ENCODE measurements around the gene FOXRED2.
A peak's percentile ranks its signal among the peaks of the same experiment; 100 is the strongest.
"Not testable (repeated sequence)": the region's sequence is repeated elsewhere in the genome, so short reads cannot be mapped to it uniquely, and the experiment has no call there.

FOXRED2 gene

DNA sequence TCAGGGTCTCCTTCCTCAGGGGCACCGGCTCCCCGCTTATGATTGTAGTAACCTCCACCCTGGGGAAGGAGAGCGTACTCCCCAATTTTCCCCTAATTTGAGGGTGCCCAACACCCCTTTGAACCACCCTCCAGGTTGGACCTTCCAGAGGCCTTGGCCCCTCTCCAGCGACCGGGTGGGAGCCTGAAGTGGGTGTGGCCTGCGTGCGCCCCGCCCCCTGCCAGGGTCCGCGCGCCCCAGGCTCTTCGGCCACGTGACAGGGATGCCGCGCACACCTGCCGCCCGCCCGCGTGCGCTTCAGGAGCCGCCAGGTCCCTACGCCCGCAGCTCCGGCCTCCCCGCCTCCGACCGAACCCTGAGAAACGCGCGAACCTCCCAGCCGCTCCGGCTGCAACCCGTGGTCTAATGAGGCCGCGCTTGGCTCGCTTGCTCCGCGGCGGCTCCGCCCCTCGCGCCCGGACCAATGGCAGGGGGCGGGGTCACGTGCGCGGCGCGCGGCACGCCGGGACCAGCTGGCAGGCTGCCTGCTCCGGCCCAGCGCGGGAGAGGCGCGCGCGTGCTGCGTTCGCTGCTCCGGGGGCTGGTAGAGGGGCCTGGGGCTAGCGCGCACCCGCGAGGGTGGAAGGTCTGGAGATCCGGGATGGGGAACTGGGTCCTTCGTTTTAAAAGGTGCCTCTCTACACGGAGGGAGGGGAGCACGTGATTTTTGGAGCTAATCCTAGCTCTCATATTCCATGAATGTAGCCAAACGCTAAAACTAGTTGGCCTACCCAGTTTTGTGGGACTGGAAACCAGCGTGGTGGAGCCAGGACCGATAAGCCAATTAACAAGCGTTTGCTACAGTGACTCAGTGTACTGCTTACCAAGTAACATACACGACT is at the start of gene FOXRED2:
Gene FOXRED2, minus strand, starts transcription at position 404 of the 881 bp plus-strand sequence. CDS start 618 bp downstream, outside the sequence.
- DNase-seq = peak; percentile 71 to 89 (median 82)

DNA sequence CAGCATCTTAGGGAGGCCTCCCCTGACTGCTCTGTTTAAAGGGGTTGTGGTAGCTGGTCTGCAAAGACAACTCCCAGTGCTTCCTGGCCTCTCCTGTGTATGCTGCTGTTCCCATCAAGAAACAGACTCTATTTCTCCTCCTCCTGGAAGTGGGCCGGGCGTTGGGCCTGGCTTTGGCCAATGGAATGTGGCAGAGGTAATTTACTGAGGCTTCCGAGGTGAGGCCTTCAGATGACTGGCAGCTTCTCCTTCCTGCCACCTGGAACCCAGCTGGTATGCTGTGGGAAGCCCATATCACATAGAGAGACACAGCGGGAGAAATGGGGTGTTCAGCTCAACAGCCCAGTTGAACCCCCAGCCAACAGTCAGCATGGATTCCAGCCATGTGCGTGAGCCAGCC is 47.3 kb upstream of the FOXRED2 start:
- DNase-seq = no peak

DNA sequence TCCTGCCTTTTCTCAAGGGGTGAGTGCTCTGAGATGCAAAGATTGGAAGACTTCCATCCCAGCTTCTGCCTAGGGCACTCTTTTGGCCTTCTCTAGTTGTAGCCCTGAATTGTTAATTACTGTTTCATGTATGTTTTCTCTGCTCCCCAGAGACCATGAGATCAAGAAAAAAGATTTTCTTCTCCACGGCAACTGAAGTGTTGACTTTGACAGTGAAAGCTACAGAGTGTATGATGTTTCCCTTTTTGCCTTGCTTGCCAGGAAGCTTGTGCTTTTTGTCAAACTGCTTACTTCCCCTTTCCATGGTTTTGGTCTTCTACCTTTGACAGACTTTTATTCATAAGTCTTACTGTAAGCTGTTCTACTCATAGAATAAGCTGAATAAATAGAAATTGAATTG is 45.4 kb upstream of the FOXRED2 start:
- DNase-seq = no peak

DNA sequence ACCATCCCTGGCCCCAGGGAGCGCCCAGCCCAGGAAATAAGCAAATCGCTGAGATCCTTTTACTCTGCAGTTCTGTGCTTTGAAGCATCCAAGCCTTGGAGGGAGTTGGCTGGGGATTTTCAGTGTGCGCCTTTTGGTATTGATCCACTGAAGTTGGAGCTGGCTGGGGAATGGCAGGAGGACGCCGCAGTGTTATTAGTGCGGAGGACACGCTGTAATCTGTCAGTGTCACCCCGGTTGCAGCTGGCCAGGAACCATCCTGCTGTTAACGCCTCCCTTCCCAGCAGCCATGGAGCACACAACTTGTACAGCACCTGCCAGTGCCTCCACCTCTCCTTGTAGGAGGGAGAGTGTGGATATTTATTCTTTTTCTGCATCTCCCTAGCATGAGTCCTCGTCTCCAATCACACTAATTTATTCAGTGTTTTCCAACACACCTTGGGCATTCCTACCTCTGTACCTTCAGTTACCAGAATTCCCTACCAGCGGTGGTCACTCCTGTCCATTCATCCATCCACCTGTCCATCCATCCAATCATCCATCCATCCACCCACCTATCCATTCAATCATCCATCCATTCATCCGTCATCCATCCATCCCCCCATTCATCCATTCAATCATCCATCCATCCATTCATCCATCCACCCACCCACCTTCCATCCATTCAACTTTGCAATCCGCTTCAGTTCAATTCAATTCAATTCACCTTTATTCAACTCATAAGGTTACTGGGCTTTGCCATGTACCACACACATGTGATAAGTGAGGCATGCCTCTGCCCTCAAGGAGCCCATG is 44.1 kb upstream of the FOXRED2 start:
- no peak for DNase-seq

DNA sequence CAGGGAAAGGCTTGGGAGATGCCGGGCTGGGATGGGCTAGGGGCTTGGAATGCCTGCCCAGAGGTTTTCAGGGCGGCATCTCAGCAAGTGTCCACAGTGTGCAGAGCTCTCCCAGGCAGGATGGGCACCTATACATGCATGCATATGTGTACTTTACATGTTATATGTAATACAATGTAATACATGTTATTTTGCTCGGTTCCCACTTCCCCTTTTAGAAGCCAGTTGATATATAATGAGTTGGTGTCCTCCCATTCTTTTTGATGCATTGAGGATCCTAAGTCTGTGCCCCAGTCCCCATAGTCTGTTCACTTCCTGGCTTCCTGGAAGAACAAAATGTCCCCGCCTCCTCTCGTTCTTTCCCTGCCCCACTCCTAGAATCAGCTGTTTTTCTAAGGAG is 42.2 kb upstream of the FOXRED2 start:
- DNase-seq = no peak

DNA sequence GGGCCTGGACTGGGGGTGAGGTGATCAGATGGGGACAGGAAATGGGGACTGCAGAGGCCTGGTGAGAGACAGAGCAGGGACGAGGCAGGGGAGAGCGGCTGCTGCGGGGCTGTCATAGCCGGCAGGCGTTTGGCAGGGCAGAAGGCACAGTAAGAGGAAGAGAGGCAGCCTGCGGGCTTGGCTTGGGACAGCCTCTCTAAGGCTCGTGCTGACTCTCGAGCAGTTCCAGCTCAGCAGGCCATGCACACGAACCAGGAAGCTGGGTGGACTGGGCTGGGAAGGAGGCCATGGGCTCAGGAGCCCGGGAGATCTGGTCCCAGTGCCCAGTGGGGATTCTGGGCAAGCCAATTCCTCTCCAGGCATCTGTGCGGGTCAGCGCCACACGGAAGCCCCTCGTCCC is 41.8 kb upstream of the FOXRED2 start:
- DNase-seq = no peak

DNA sequence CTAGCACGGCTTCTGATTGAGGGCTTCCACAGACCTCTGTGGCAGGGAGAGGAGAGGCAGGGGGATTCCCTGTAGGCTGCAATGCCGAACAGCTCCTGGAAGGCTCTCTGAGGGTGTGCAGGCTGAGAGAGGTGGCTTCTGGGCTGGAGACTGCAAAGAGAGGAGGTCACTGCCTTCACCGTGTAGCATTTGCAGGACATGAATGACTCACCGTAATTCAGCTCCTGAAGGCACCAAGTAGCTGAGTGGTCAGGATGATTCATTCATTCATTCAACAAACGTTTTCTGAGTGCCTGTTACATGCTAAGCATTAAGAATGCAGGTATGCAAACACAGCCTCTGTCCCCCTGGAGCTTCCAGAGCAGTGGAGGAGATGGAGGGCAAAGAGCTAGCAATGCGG is 40.1 kb upstream of the FOXRED2 start:
- no peak for DNase-seq

DNA sequence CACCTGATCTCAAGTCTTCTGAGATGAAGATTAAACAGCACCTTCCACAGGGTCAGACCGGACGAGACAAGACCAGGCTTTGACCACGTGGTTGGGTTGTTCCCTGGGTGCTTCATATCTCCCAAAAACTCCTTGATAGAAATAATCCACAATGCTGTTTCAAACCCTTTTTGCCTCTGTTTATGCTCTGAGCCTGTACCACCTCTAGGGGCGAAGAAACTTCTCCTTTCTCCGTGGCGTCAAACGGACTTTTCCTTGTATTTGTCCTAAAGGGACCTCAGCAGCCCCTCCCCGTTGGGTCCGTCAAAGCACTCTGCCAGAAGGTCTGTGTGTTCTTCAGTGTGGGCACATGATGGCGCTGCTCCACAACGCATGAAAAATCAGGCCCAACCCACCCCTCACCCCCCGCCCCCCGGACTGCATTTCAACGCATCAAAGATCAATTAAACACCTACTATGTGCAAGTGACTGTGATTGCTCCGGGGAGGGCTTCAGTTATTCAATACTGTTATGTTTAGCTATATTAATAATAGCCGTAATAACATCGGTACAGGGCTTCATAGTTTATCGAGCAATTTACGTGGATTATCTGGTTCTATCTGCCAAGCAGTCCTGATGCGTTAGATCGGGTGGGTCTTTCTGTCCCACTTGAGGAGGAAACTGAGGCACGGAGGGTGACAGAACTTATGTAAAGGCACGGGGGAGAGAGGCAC is 39.4 kb upstream of the FOXRED2 start:
- DNase-seq = peak in 1 of 4 experiments; percentile 8

DNA sequence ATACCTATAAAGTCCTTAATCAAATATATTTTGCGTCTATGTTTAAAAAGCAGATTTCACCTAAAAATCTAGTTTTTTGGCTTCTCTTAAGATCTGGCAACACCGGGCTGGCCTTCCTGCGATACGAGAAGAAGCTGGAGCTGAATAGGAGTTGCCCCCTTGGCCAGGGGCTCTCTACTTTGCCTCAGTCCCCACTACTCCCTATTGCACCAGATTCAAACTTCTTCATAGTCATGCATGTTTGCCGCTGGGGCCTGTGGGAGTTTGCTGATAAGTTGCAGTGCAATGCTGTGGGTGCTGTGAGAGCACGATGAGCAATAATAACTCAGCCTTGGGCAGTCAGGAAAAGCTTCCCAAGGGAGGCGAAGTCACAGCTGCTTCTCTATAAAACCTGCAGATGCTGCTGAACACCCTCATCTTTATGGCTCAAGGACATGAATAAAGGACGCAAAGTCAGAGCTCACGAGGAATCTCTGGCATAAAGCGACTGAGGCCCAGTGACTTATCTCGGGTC is 37.3 kb upstream of the FOXRED2 start:
- no peak for DNase-seq

DNA sequence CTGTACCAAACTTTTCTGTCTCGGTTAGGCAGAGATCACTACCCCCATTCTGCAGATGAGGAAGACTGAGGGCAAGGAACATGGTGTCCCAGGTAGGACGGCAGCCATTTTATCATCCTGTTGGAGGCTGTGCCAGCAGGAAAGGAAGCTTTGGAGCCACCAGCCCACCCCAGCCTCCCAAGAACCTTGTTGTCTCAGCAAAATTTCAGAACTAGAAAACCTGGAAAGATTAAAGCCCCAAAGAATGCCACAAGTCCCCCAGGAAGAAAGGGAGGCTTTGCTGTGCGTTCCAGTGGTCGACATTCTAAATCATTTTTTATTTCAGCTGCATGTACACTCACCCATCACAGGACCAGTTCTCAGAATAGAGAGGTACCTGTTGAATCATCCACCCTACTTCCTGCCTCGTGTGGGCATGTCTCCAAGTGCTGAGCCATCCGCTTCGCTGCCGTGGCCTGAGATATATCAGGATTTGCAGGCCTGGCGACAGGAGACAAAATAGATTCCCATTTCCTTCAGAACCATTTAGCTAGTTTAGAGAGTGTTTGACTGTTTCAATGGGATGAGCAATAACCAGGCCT is 35.1 kb upstream of the FOXRED2 start:
- peak in 1 of 4 experiments; percentile 32 for DNase-seq

DNA sequence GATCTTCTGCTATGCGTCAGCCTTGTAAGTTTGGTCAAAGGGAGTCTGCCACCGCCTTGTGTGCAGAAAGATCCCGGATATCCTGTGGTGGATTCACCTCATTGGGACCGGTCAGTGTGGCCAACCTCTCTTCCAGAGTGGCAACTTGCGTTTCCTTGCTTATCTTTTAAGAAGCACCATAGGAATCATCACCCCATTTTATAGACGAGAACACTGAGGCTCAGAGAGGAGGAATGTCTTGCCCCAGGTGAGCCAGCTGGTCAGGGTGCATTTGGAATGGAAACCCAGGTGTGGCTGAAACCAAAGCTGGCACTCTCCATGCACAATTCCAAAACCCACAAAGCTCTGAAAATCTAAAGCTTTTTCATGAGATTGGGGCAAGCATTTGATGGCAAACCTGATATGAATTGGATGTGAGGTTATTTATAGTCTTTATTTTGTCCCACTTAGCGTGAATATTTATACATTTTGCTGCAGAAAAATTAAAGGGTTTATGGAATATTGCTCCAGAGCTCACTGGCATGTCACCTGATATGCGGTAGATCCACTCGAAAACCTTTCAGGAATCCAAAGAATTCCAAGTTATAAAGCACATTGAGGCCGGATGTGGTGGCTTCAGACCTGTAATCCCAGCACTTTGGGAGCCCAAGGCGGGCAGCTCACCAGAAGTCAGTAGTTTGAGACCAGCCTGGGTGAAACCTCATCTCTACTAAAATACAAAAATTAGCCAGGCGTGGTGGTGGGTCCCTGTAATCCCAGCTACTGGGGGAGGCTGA is 34.2 kb upstream of the FOXRED2 start:
- no peak for DNase-seq

DNA sequence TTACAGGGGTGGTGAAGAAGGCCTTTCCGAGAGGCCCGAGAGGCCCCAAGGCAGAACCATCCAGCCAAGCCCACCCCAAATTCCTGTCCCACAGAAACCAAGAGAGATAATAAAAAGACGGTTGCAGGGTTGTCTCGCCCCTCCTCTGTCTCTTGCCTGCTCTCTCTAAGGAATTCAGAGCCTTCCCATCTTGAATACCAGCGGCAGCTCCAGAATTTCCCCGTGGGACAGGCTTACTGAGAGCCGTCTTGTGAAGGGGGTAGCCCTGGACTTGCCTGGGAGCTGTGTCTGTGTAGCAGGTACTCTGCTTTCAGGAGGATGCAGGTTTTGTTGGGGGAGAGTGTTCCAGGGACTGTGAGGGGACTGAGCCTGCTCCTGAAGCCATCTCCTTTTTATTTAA is 31.7 kb upstream of the FOXRED2 start:
- DNase-seq = no peak

DNA sequence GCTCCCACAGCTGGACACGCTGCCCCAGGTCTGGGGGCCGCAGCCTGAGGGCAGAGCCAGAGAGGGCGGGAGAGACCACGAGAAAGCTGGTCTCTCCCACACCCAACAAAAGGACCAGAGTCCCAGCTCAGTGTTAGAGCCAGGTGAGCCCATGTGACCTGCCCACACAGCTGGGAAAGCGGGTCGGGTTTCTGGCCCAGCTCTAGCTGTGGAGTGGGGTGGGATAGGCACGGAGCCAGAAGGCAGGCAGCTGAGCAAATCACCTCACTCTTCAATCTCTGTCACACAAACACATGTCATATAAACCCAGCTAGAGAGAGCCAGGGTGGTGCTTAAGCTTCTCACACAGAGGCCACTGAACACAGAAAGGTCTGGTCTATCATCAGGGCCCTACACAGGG is 29.9 kb upstream of the FOXRED2 start:
- DNase-seq = no peak

DNA sequence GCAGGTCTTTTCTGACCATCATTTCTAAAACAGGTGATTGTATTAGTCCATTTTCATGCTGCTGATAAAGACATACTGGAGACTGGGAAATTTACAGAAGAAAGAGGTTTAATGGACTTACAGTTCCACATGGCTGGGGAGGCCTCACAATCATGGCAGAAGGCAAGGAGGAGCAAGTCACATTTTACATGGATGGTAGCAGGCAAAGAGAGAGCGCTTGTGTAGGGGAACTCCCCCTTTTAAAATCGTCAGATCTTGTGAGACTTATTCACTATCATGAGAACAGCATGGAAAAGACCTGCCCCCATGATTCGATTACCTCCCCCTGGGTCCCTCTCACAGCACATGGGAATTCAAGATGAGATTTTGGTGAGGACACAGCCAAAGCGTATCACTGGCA is 26.5 kb upstream of the FOXRED2 start:
- not testable (repeated sequence) for DNase-seq

DNA sequence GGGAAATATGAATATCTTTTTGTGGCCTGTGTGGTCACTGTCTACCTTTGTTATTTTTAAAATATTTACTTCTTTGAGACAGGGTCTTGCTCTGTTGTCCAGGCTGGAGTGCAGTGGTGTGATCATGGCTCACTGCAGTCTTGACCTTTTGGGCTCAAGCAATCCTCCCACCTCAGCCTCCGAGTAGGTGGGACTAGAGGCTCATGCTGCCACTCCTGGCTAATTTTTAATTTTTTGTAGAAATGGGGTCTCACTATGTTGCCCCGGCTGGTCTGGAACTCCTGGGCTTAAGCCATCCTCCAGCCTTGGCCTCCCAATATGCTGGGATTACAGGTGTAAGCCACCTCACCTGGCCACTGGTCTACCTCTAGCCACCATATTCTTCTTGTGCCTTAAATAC is 25.6 kb upstream of the FOXRED2 start:
- DNase-seq = no peak

DNA sequence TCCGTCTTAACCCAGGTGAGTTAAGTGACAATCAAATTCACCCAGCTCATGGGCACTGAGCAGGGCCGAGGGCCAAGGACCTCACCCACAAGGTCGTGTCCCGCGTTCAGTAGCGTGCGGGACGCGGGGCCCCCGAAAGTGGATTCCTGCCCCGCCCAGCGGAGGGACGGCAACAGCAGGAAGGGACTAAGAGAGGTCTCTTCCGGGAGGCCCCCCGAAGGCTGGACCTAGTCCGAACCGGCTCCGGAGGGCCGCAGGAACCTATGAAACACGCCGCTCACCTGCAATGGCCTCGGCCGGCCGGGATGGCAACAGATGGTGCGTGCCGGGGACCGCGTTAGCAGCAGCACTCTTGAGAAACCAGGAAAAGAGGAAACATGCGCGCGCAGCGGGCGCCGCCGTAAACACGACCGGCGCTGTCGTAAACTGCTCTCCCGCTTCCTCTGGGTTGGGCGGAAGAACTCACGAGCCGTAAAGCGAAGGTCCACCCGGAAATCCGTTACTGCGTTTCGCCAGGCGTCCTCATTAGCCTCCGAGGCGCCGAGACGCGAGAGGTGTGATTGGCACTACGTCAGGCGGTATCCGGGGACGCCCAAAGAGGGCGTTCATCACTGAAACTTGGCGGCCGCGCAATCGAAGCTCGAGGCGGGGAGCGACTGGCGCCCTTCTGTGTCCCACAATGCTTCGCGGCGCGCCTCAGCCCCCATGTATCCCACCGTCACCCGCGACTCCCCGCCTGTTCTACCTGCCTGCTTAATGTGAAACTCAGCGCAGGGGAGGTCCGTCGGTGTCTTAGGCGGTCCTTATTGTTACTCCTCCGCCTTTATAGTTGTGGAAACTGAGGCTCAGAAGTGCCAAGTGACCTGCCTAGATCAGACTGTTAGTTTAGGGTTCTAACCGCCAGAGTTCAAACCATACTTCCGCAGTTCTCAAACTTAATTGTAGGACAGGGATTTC is 22.2 kb upstream of the FOXRED2 start, which contains the start of gene EIF3D:
Gene EIF3D, minus strand, starts transcription at position 372 of the 957 bp plus-strand sequence. CDS start 3,045 bp downstream, outside the sequence.
- peak; percentile 94 to 97 (median 97) for DNase-seq

DNA sequence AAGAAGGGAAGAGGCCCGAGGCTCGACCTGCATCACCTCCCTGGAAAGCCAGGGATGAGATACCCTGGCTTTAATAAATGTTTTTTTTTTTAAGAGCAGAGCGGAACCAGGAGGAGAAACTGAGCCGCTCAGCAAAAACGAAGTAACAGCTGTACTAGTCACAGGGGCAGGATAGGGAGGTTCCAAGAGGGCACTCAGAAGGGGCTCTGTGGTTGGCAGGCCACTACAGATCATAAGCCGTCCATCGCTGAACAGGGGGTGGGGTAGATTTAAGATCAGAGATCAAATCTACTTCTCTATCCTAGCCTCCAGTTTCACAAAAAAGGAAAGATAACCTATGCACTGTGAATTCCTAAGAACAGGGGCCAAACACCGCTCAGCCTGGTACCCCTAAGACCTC is 21.5 kb upstream of the FOXRED2 start:
- no peak for DNase-seq

DNA sequence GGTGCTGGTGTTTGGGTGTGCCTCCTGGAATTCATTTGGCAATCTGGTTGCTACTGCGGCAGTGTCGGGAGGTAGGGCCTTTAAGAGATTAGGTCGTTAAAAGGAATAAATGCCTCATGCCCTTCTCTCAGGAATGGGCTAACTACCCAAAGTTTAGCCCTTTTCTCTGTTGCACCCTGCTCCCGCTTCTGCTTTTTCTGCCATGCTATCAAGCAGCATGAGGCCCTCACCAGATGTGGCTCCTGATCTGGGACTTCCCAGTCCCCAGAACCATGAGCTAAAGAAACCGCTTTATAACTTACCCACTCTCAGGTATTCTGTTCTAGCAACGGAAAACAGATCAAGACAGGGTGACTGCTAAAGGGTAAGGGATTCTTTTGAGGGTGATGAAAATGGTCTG is 15.8 kb upstream of the FOXRED2 start:
- no peak for DNase-seq

DNA sequence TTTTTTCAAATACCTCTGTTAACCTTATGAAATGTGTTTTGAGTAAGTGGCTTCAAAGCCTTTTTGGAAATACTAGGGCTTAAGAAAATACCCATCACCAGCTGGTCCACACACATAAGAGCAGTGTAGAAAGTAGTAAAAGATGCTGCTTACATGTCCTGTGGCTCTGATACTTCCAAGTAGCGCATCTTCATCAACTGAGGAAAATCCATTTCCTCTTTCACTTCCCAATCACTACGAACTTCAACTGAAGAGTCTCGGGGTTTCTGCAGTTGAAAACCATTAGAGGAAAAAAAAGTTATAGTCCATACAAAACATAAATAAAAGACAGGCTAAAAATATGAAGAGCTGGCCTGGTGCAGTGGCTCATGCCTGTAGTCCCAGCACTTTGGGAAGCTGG is 13.6 kb upstream of the FOXRED2 start:
- no peak for DNase-seq

DNA sequence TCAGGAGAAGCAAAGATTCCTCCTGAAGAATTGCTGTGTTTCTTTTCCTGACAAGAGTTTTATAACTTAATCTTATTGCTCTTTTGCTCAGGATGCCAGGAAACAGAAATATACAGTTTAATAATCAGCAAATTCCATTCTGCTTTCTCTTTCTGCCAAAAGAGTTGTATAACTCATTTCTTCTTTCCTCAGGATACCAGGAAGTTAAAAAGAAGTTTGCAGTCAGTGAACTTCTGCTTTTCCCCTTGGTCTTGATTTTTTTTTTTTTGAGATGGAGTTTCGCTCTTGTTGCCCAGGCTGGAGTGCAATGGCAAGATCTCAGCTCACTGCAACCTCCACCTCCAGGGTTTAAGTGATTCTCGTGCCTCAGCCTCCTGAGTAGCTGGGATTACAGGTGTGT is 13.1 kb upstream of the FOXRED2 start:
- not testable (repeated sequence) for DNase-seq

DNA sequence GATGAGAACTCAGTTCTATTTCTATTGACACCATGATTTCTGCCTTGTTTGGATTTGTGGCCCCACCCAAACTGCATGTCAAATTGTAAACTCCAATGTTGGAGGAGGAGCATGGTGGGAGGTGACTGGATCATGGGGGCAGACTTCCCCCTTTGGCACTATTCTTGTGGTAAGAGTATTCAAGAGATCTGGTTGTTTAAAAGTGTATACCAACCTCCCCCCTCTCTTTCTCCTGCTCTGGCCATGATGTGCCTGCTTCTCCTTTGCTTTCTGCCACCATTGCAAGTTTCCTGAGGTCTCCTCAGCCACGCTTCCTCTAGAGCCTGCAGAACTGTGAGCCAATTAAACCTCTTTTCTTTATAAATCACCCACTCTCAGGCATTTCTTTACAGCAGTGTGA is 7.9 kb upstream of the FOXRED2 start:
- no peak for DNase-seq
